ENCODE data around the gene TAP1. TPM values are rescaled to one million over a fixed set of nuclear protein-coding genes. Genes with fewer than 3 reads are reported as not detected.

Gene TAP1
- total and polyA plus RNA-seq, 10 of the 15 experiments (the other 5 are each of a cell fraction or from before 2014, with no cell fraction given) = 33.4 to 249 (median 169) TPM

GRCh38 chr6:32868257-32868788 lies 14.8 kb upstream of the TAP1 start:
- CTCF ChIA-PET = interaction anchor here (0.6 to 6.6 kb wide), 63 partner anchors 10 to 1164 kb away, joined by 3 to 311 read pairs (median 5); partner anchors contain the start of genes BRD2, HLA-DMA, HLA-DOB and HLA-DQA1
- TF ChIP-seq MXI1 (IDR thresholded peaks at IDR 0.05; ENCODE audit: low read depth, low read length) = no peak
- peak; percentile 84 for TF ChIP-seq RAD21 (IDR thresholded peaks at IDR 0.05; ENCODE audit: insufficient read depth, low read depth, low read length)
- 0 out of 2 replicates have a peak, but pooled peaks have one; percentile 31 for TF ChIP-seq PKNOX1 (IDR thresholded peaks at IDR 0.05)
- peak; percentile 25; the same call in 1 of the 2 replicates for TF ChIP-seq NBN (IDR thresholded peaks at IDR 0.05)
- no peak for TF ChIP-seq BCL3 (IDR thresholded peaks at IDR 0.05; ENCODE audit: borderline replicate concordance, insufficient read depth, low read depth, low read length, poor library complexity, severe bottlenecking)
- no peak for TF ChIP-seq POLR2A (IDR thresholded peaks at IDR 0.05; ENCODE audit: low read depth, low read length)
- TF ChIP-seq SKIL (IDR thresholded peaks at IDR 0.05; ENCODE audit: low read depth, poor library complexity, severe bottlenecking) = peak; percentile 15
- TF ChIP-seq SMARCA5 (IDR thresholded peaks at IDR 0.05) = peak; percentile 16; the same call in 1 of the 2 replicates
- 0 out of 2 replicates have a peak, but pooled peaks have one; percentile 28 for TF ChIP-seq MEF2A (IDR thresholded peaks at IDR 0.05; ENCODE audit: insufficient read depth, low read depth, low read length)
- TF ChIP-seq CTCF (IDR thresholded peaks at IDR 0.05 in 2 of 3, conservative IDR thresholded peaks at IDR 0.05 in 1 of 3; ENCODE audit: control insufficient read depth in 2 of 3, extremely low read depth in 1 of 3, insufficient read depth in 1 of 3, low read depth in 3 of 3, low read length in 3 of 3) = peak; percentile 67 to 85 (median 85)
- TF ChIP-seq PAX8 (IDR thresholded peaks at IDR 0.05) = peak; percentile 63; the same call in 1 of the 2 replicates
- peak; percentile 56; the same call in 1 of the 2 replicates for TF ChIP-seq YY1 (IDR thresholded peaks at IDR 0.05; ENCODE audit: low read depth, low read length)
- TF ChIP-seq SMC3 (IDR thresholded peaks at IDR 0.05; ENCODE audit: borderline replicate concordance, low read length) = peak; percentile 86
- POLR2A ChIA-PET = interaction anchor here (0.9 to 4.1 kb wide), 15 partner anchors 9 to 454 kb away, joined by 3 to 56 read pairs (median 4); partner anchors contain the start of genes PSMB8, PSMB9, TAP1 and TAP2
- Histone ChIP-seq H3K4me3 (no peak overlapping the region), H3K4me2 (ENCODE audit: control insufficient read depth, insufficient read depth) (peak overlapping the region; percentile 78; the same call in 1 of the 2 replicates), H3K9ac (ENCODE audit: control insufficient read depth, insufficient read depth, low read length) (no peak overlapping the region), H3K27me3 (replicated peaks in 1 of 2; ENCODE audit: control insufficient read depth in 2 of 2, insufficient read depth in 2 of 2, low read length in 1 of 2) (no peaks in the 10 kb centered on the region), H3K4me1 (ENCODE audit: control insufficient read depth, insufficient read depth, low read length) (peaks cover 23% of the 10 kb centered on the region), H3K9me3 (replicated peaks; ENCODE audit: control insufficient read depth, insufficient read depth, low read length) (no peaks in the 10 kb centered on the region), H3K79me2 (ENCODE audit: control insufficient read depth, insufficient read depth, low read length) (no peaks in the 10 kb centered on the region), H2AFZ (ENCODE audit: control insufficient read depth, low read depth, low read length) (no peak overlapping the region), H3K27ac (ENCODE audit: control insufficient read depth, insufficient read depth) (no peak overlapping the region), H3K36me3 (ENCODE audit: control insufficient read depth in 2 of 2, insufficient read depth in 2 of 2, low read length in 1 of 2) (no peaks in the 10 kb centered on the region), H4K20me1 (ENCODE audit: control insufficient read depth, insufficient read depth) (no peaks in the 10 kb centered on the region)
- SMC1A ChIA-PET (ENCODE audit: uncharacterized antibody, unreplicated experiment) = interaction anchor here (0.6 to 6.7 kb wide), 68 partner anchors 10 to 623 kb away, joined by 3 to 226 read pairs (median 5); partner anchors contain the start of genes HLA-DMA, HLA-DOB, PSMB8 and PSMB9
- RAD21 ChIA-PET (ENCODE audit: unreplicated experiment) = interaction anchor here (0.7 to 7.2 kb wide), 43 partner anchors 10 to 455 kb away, joined by 3 to 236 read pairs (median 5); partner anchors contain the start of genes HLA-DMA, HLA-DMB, HLA-DOB and PSMB8
- in situ Hi-C loops (cut with MboI) (loop anchor here (5.0 kb wide), 1 partner anchor 456 kb away; no protein-coding TSS in a partner anchor), intact Hi-C loops (cut with micrococcal nuclease; ENCODE audit: unreplicated experiment) (loop anchor here (1.0 to 5.0 kb wide), 6 partner anchors 30 to 456 kb away; partner anchors contain the start of genes HLA-DRA and TAP2)
- DNase-seq (ENCODE audit: low read depth, low spot score) (no peak), FAIRE-seq (peak; percentile 86), ATAC-seq (peak; percentile 88)
- BruUV-seq (replicated peaks) = no TSS peak
- WGBS (ENCODE audit: insufficient coverage, insufficient replicate concordance, low lambda C conversion rate, missing lambda C conversion rate) = 20% methylated on average over 5 of the region's 5 CpGs
